NCI-H2081 treated with DMSO at 0.1 percent for 48 hours (cell line): ENCODE results near the gene HLA-DMB.
"Not testable (repeated sequence)": the region's sequence is repeated elsewhere in the genome, so short reads cannot be mapped to it uniquely, and the experiment has no call there.

ENCODE experiments used
- DNase-seq: peaks from one replicate; lab custom pipeline; 2025; lab: John Stamatoyannopoulos, UW

The HLA-DMB gene

DNA sequence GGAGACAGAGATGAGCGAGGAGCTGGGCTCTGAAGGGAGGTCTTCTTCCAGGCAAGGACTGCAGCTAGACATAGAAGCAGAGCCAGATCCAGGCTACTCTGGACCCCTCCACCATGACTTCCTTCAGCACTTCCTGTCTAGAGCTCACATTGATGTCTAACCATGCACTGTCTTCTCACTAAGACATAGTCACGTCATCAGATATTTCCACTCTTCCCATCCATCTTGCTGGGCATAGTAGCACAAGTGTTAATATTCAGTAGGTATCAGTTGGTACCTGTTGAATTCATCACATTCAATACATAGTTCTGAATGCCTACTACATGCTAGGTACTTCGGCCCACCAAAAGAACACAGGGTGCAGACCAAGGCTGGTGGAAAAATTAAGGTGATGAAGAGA is 9.2 kb upstream of the HLA-DMB start:
- DNase-seq: no peak

DNA sequence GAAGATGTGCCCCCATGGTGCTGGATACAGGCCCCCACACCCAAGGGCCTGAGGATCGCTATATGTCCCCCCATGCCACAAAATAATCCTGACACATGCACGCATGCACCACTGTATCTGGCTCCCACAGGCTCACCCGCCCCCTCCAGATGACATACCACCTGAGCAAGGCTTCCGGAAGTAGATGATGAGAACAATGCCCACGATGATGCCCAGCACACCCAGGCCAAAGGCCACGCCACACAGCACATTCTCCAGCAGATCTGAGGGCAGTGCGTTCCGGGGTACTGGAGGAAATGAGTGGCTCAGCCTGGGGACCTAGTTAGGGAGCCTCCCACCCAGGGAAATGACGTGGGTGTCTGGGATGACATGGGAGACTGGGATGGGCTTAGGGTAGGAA is 8.3 kb upstream of the HLA-DMB start:
- DNase-seq: no peak

GRCh38 chr6:32947552-32948465 is 7.0 kb upstream of the HLA-DMB start:
- no peak for DNase-seq

- no peak for DNase-seq
Measured at GRCh38 chr6:32946893-32947292, 6.1 kb upstream of the HLA-DMB start.

DNA sequence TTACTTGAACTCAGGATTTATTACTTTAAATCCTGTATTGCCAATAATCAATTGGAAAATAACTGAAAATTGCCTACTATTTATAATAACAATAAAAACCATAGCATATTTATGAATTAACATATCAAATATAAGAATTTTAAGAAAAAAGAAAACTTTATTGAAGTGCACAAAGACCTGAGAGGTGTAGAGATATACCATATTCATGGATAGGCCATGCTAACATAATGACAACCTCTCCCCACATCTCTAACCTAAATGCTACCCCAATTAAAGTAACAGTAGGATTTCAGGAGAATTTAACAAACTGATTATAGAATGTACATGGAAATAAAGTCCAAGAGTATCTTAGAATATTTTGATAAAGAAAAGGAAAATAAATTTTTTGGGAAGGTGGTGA is 5.1 kb upstream of the HLA-DMB start:
- no peak for DNase-seq

DNA sequence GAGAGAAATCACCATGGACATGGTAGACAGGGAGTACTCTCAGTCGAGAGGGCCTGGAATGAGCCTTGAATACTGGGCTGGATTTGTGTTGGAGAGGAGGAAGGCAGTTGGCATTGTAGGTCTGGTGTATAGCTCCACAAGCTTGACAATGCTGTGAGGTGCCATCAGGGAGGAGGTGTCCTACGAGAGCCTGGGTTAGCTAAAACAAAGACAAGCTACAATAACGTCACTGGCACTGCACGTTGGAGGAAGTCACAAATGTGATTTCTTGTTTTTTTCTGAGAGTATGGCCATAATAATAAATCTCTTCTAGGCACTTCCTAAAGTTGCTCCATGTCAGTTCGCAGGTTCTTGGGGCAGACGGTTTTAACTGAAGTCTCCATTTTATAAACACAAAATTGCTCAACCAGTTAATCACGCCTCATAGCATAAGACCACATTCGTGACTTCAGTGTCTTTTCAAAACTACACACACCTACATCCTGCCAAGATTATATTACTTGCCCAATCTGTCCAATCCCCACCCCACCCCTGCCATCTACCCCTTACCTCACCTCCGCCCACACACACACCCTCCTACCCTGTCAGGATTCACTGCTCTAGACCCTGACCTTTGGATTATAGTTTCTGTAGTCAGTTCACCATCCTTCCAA is 4.4 kb upstream of the HLA-DMB start:
- no peak for DNase-seq

DNA sequence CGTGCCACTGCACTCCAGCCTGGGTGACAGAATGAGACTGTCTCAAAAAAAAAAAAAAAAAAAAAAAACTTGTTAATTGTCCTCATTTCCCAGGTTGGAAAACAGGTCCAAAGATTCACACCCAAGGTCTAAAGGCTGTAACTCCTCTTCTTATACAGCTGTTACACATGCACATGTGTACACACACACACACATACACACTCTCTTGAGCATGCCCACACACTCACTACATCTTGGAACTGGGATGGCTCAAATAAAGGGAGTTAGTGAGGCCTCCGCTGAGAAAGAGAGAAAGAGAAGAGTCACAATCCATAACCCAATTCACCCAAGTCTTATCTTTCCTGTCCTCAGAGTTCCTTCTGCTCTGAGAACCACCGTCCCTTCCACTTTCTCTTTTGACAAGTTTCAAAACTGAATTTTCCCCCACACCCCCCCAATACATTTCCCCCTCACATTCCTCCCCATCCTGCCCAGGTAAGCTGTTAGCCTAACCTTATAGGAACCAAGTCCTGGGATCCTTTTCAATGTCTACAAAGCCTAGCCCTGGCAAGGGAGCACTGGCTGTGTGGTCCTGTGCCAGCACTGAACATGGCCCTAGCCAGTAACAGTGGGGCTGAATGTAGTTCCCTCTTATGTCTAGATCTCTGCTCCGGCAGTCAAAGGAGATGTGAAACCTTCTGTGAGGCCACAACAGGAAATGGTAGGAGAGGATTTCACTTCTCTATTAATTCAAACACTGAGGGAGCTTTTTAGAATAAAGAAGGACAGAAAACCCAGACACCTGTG is 3.2 kb upstream of the HLA-DMB start:
- no peak for DNase-seq

DNA sequence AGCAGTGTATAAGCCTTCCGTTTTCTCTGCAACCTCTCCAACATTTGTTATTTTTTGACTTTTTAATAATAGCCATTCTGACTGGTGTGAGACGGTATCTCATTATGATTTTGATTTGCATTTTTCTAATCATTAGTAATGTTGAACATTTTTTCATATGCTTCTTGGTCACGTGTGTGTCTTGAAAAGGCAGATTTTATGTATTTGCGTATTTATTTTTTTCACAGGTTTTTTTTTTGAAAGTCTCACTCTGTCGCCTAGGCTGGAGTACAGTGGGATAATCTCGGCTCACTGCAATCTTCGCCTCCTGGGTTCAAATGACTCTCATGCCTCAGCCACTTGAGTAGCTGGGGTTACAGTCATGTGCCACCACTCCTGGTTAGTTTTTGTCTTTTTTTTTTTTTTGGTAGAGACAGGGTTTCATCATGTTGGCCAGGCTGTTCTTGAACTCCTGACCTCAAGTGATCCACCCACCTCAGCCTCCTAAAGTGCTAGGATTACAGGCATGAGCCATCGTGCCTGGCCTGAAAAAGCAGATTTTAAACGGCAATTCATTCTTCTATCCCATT is 1.8 kb upstream of the HLA-DMB start:
- not testable (repeated sequence) for DNase-seq

- DNase-seq: no peak
Measured at GRCh38 chr6:32941214-32941768, 463 bp upstream of the HLA-DMB start.

- no peak for DNase-seq
Measured at GRCh38 chr6:32938494-32938893, 2.3 kb downstream of the HLA-DMB start.

- DNase-seq: no peak
Measured at GRCh38 chr6:32937230-32937633, 3.6 kb downstream of the HLA-DMB start.

- DNase-seq: no peak
Measured at GRCh38 chr6:32936239-32937152, 4.3 kb downstream of the HLA-DMB start.

DNA sequence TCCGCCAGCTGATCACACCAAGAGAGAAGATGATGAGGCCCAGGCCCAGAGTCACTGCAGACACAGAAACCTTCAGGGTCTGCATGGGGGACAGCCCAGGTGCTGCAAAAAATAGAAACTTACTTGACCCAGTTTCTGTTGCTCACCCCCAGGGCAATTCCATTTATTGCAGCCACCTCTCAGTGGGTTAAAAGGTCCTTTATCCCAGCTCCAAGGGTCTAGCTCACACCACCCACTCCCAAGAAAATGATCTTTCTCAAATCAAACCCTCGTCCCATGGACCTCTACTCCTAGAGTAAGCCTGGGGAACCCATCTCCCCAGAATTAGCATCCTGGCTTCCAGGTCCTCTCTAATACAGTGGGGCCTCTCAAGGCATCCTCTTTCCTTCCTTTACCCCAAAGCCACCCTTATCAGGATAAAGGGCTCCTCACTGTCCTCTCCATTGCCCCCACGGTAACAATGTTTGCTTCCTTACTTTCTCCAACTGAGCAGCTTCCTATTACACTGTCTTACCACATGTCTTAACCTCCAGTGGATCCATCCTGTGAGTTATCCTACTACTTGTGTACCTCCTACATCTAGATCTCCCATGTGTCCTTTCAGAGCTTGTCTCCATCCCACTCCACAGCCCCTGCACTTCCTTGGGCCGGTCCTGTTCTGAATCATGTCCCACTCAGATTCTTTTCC is 5.1 kb downstream of the HLA-DMB start:
- DNase-seq: no peak

- DNase-seq: no peak
Measured at GRCh38 chr6:32933661-32934085, 7.2 kb downstream of the HLA-DMB start.

GRCh38 chr6:32932132-32932868 is 8.5 kb downstream of the HLA-DMB start:
- no peak for DNase-seq

GRCh38 chr6:32931211-32931610 is 9.6 kb downstream of the HLA-DMB start:
- DNase-seq: no peak

DNA sequence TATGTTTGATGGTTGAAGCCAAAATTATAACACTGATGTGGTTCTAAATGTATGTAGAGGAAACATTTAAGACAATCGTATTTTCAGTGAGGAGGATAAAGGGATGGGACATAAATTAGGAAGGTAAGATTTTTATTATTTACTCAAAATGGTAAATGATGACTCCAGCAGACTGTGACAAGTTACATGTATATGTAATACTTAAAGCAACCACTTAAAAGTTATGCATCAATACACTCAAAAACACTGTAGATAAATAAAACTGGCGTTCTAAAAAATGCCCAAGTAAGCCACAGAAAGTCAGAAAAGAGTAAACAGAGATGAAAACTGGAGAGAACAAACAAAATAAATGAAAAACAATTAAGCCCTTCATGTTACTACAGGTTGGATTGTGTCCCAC is 18.7 kb downstream of the HLA-DMB start:
- DNase-seq: no peak

- no peak for DNase-seq
Measured at GRCh38 chr6:32920715-32921114, 20.1 kb downstream of the HLA-DMB start.

- DNase-seq: no peak
Measured at GRCh38 chr6:32912951-32913350, 27.9 kb downstream of the HLA-DMB start.

DNA sequence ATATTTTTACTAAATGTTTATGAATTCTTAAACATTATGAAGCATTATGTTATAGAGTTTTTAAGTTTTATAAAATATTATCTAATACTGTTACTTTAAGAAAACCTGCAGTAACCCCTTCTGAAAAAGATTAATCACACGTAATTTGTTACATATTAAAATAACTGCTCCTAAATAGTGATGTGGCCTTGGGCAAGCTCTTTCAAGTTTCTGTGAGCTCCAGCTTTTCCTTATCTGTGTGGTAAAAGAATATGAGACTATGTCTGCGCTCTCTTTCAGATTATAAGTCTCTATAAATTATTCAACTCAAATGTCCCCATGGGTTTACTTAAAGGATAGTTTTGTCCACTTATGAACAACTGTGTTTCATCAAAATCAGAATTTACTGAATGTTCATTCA is 31.9 kb downstream of the HLA-DMB start:
- no peak for DNase-seq
